ENCODE measurements around the gene TNS1. TPM values are rescaled to one million over a fixed set of nuclear protein-coding genes. Genes with fewer than 3 reads are reported as not detected.

Gene TNS1
- total RNA-seq, 1 experiment from 2014 or later, result 3.4 TPM

DNA sequence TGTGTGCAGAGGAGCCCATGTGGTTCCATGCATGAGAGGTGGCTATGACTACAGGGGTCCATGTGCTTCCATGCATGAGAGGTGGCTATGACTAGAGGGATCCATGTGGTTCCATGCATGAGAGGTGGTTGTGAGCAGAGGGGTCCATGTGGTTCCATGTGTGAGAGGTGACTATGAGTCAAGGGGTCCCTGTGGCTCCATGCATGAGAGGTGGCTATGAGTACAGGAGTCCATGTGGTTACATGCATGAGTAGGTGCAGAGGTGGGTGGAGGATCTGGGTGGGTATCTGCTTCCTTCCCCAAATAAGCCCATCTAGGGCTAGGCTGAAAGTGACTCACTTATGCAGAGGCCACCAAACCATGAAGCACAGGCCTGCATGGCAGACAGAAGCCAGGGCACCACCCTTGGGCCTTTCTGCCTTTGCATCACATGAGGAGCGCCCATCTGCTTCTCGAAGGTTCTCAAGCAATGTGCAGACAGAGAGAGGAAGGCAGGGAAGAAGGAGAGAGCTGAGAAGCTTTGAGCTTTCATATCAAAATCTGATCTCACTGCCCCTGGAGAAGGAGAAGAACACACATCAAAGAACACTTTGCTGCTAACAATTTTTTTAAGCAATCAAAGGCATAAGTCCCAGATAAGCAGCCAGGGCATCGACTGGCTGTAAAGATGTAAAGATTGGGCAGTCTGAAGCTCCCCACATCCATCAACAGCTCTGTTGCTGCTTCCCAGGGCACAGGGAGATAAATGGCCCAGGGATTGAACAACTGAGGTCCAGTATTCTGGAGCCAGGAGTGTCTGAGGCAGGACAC, 137.6 kb downstream of the TNS1 start:
- Histone ChIP-seq H3K4me2 (ENCODE audit: insufficient read depth, insufficient read length, low read length) (no peak overlapping the region), H2BK5ac (ENCODE audit: insufficient read length, low read length) (no peak overlapping the region), H3K79me1 (ENCODE audit: insufficient read depth, low read depth, low read length, poor library complexity, severe bottlenecking) (no peaks in the 10 kb centered on the region), H3K9ac (ENCODE audit: extremely low read depth, insufficient read length, low read length) (no peak overlapping the region), H2AK5ac (ENCODE audit: insufficient read length, low read length) (no peak overlapping the region), H4K8ac (replicated peaks; ENCODE audit: insufficient read length, low read depth, low read length) (no peak overlapping the region), H3K4me1 (ENCODE audit: insufficient read depth, low read length) (no peaks in the 10 kb centered on the region; the same call in 1 of the 2 replicates), H2BK20ac (ENCODE audit: low read depth, low read length, poor library complexity, severe bottlenecking) (no peak overlapping the region), H4K91ac (ENCODE audit: insufficient read length, low read depth, low read length) (no peak overlapping the region), H3K14ac (ENCODE audit: insufficient read depth, low read length) (no peak overlapping the region), H3K79me2 (ENCODE audit: insufficient read depth, low read length) (no peaks in the 10 kb centered on the region), H3K4ac (ENCODE audit: low read depth, low read length) (no peak overlapping the region), H3K23ac (ENCODE audit: insufficient read length, low read depth, low read length) (no peak overlapping the region), H2BK15ac (ENCODE audit: low read depth, low read length) (no peak overlapping the region), H2BK12ac (ENCODE audit: insufficient read length, low read depth, low read length) (no peak overlapping the region), H2BK120ac (ENCODE audit: low read depth, low read length, poor library complexity, severe bottlenecking) (no peak overlapping the region), H4K20me1 (ENCODE audit: control insufficient read depth, insufficient read depth, insufficient read length) (no peaks in the 10 kb centered on the region), H4K5ac (ENCODE audit: insufficient read length, low read depth, low read length) (no peak overlapping the region), H3K27ac (ENCODE audit: insufficient read length, low read depth, low read length) (no peak overlapping the region), H3K27me3 (ENCODE audit: insufficient read depth, low read length) (no peaks in the 10 kb centered on the region), H3K23me2 (ENCODE audit: insufficient read length, low read depth, low read length, poor library complexity, severe bottlenecking) (no peaks in the 10 kb centered on the region), H3K9me3 (ENCODE audit: control insufficient read depth, low read depth, low read length) (no peaks in the 10 kb centered on the region), H3K18ac (ENCODE audit: insufficient read length, low read depth, low read length) (no peak overlapping the region), H3K56ac (ENCODE audit: insufficient read length, low read depth, low read length) (no peak overlapping the region), H2AFZ (ENCODE audit: low read length) (no peak overlapping the region), H3T11ph (ENCODE audit: low read length) (no peak overlapping the region)
- Mint-ChIP-seq H3K27me3 (ENCODE audit: low read depth) (peaks cover 3% of the 10 kb centered on the region), H3K9me3 (no peaks in the 10 kb centered on the region), H3K36me3 (ENCODE audit: insufficient read depth in 1 of 3, low read depth in 3 of 3) (no peaks in the 10 kb centered on the region), H3K27ac (no peak overlapping the region), H3K4me3 (no peak overlapping the region), H3K4me1 (peaks cover 22 to 34% of the 10 kb centered on the region in 2 experiments)
- DNase-seq, result no peak
- WGBS (ENCODE audit: extremely low coverage, insufficient read length, low lambda C conversion rate), result no CpG with 5 or more reads among the region's 3 CpGs
- TF ChIP-seq, protein P1, sequence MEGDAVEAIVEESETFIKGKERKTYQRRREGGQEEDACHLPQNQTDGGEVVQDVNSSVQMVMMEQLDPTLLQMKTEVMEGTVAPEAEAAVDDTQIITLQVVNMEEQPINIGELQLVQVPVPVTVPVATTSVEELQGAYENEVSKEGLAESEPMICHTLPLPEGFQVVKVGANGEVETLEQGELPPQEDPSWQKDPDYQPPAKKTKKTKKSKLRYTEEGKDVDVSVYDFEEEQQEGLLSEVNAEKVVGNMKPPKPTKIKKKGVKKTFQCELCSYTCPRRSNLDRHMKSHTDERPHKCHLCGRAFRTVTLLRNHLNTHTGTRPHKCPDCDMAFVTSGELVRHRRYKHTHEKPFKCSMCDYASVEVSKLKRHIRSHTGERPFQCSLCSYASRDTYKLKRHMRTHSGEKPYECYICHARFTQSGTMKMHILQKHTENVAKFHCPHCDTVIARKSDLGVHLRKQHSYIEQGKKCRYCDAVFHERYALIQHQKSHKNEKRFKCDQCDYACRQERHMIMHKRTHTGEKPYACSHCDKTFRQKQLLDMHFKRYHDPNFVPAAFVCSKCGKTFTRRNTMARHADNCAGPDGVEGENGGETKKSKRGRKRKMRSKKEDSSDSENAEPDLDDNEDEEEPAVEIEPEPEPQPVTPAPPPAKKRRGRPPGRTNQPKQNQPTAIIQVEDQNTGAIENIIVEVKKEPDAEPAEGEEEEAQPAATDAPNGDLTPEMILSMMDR (conservative IDR thresholded peaks at IDR 0.05), result no peak
